ENCODE results near the gene PRPF8. TPM values are rescaled to one million over a fixed set of nuclear protein-coding genes. Genes with fewer than 3 reads are reported as not detected.

PRPF8 gene
- total and polyA plus RNA-seq, 10 of the 15 experiments (the other 5 are each of a cell fraction or from before 2014, with no cell fraction given), result 77.2 to 337 (median 162) TPM

DNA sequence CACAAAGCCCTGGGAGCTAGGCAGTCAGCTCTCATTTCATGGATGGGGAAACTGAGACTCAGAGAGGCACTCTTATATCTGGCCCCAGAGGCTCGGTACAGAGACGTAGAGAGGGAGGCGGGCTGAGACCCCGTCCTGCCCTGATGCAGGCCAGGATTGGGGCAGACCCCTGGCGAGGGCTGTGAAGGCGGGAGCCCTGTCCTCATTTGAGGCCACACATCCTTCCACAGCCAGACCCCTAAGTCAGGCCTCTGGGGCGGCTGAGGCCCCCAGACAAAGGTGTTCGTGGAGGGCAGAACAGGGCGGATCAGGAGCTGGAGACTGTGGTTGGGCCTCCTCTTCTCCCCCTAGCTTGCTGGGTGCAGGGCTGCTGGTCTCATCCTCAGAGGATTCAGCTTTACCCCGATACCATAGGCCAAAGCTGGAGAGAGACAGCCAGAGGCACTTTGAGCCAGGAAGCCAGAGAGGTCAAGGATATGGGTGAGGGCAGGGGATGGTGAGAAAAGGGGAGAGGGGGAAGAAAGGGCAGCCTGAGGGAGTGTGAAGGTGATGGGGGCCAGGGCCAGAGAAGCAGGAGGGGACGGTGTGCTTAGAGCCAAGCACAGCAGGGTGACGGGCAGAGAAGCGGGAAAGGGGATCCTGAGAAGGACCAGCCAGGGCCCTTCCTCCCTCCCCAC, 38.3 kb downstream of the PRPF8 start:
- Histone ChIP-seq H3K9ac (ENCODE audit: control insufficient read depth, insufficient read depth, low read length) (no peak overlapping the region; the same call in 1 of the 2 replicates), H3K4me1 (ENCODE audit: control insufficient read depth, insufficient read depth, low read length) (peaks cover 38% of the 10 kb centered on the region), H3K4me3 (no peak overlapping the region), H3K79me2 (ENCODE audit: control insufficient read depth, insufficient read depth, low read length) (peaks cover 5% of the 10 kb centered on the region), H3K36me3 (ENCODE audit: control insufficient read depth in 2 of 2, insufficient read depth in 2 of 2, low read length in 1 of 2) (peaks cover 2 to 9% of the 10 kb centered on the region in 2 experiments; a peak in 3 of 4 replicates), H4K20me1 (ENCODE audit: control insufficient read depth, insufficient read depth) (no peaks in the 10 kb centered on the region), H3K27me3 (replicated peaks in 1 of 2; ENCODE audit: control insufficient read depth in 2 of 2, insufficient read depth in 2 of 2, low read length in 1 of 2) (no peaks in the 10 kb centered on the region), H3K9me3 (replicated peaks; ENCODE audit: control insufficient read depth, insufficient read depth, low read length) (no peaks in the 10 kb centered on the region), H2AFZ (ENCODE audit: control insufficient read depth, low read depth, low read length) (no peak overlapping the region), H3K4me2 (ENCODE audit: control insufficient read depth, insufficient read depth) (0 out of 2 replicates have a peak overlapping the region, but pooled peaks have one; percentile 98), H3K27ac (ENCODE audit: control insufficient read depth, insufficient read depth) (no peak overlapping the region)
- in situ Hi-C loops (cut with MboI), result no loop called here
- RAD21 ChIA-PET (ENCODE audit: unreplicated experiment), result interaction anchor here (1.1 kb wide), 1 partner anchor 16 kb away, joined by 3 read pairs; no protein-coding TSS in a partner anchor
- BruUV-seq (replicated peaks), result no TSS peak
- 98% methylated on average over 11 of the region's 13 CpGs for WGBS (ENCODE audit: insufficient coverage, insufficient replicate concordance, low lambda C conversion rate, missing lambda C conversion rate)
- POLR2A ChIA-PET, result no interaction called here
- CTCF ChIA-PET, result interaction anchor here (0.7 to 1.7 kb wide), 5 partner anchors 12 to 72 kb away, joined by 3 to 6 read pairs (median 4); no protein-coding TSS in a partner anchor
- no peak for ATAC-seq
- intact Hi-C loops (cut with micrococcal nuclease; ENCODE audit: unreplicated experiment), result loop anchor here (10.0 kb wide), 1 partner anchor 372 kb away; the partner anchor contains the start of genes BHLHA9 and TRARG1
- TF ChIP-seq, protein P1, sequence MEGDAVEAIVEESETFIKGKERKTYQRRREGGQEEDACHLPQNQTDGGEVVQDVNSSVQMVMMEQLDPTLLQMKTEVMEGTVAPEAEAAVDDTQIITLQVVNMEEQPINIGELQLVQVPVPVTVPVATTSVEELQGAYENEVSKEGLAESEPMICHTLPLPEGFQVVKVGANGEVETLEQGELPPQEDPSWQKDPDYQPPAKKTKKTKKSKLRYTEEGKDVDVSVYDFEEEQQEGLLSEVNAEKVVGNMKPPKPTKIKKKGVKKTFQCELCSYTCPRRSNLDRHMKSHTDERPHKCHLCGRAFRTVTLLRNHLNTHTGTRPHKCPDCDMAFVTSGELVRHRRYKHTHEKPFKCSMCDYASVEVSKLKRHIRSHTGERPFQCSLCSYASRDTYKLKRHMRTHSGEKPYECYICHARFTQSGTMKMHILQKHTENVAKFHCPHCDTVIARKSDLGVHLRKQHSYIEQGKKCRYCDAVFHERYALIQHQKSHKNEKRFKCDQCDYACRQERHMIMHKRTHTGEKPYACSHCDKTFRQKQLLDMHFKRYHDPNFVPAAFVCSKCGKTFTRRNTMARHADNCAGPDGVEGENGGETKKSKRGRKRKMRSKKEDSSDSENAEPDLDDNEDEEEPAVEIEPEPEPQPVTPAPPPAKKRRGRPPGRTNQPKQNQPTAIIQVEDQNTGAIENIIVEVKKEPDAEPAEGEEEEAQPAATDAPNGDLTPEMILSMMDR (IDR thresholded peaks at IDR 0.05 in 2 of 3, conservative IDR thresholded peaks at IDR 0.05 in 1 of 3; ENCODE audit: control insufficient read depth in 2 of 3, extremely low read depth in 1 of 3, insufficient read depth in 1 of 3, low read depth in 3 of 3, low read length in 3 of 3), result no peak
- TF ChIP-seq MEF2A (IDR thresholded peaks at IDR 0.05; ENCODE audit: insufficient read depth, low read depth, low read length), result no peak
- TF ChIP-seq, protein P2, sequence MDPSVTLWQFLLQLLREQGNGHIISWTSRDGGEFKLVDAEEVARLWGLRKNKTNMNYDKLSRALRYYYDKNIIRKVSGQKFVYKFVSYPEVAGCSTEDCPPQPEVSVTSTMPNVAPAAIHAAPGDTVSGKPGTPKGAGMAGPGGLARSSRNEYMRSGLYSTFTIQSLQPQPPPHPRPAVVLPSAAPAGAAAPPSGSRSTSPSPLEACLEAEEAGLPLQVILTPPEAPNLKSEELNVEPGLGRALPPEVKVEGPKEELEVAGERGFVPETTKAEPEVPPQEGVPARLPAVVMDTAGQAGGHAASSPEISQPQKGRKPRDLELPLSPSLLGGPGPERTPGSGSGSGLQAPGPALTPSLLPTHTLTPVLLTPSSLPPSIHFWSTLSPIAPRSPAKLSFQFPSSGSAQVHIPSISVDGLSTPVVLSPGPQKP (IDR thresholded peaks at IDR 0.05; ENCODE audit: low read depth, low read length), result no peak
- TF ChIP-seq ZNF217 (IDR thresholded peaks at IDR 0.05), result no peak
- TF ChIP-seq MYC (IDR thresholded peaks at IDR 0.05; ENCODE audit: insufficient read depth, insufficient read length, insufficient replicate concordance, low read length, severe bottlenecking), result no peak
- TF ChIP-seq, protein P3, sequence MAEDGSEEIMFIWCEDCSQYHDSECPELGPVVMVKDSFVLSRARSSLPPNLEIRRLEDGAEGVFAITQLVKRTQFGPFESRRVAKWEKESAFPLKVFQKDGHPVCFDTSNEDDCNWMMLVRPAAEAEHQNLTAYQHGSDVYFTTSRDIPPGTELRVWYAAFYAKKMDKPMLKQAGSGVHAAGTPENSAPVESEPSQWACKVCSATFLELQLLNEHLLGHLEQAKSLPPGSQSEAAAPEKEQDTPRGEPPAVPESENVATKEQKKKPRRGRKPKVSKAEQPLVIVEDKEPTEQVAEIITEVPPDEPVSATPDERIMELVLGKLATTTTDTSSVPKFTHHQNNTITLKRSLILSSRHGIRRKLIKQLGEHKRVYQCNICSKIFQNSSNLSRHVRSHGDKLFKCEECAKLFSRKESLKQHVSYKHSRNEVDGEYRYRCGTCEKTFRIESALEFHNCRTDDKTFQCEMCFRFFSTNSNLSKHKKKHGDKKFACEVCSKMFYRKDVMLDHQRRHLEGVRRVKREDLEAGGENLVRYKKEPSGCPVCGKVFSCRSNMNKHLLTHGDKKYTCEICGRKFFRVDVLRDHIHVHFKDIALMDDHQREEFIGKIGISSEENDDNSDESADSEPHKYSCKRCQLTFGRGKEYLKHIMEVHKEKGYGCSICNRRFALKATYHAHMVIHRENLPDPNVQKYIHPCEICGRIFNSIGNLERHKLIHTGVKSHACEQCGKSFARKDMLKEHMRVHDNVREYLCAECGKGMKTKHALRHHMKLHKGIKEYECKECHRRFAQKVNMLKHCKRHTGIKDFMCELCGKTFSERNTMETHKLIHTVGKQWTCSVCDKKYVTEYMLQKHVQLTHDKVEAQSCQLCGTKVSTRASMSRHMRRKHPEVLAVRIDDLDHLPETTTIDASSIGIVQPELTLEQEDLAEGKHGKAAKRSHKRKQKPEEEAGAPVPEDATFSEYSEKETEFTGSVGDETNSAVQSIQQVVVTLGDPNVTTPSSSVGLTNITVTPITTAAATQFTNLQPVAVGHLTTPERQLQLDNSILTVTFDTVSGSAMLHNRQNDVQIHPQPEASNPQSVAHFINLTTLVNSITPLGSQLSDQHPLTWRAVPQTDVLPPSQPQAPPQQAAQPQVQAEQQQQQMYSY (CRISPR knock-in tag; IDR thresholded peaks at IDR 0.05), result no peak
- no peak for TF ChIP-seq CBX5 (IDR thresholded peaks at IDR 0.05; ENCODE audit: low read depth)
- no peak for TF ChIP-seq RAD21 (IDR thresholded peaks at IDR 0.05; ENCODE audit: insufficient read depth, low read depth, low read length)
- TF ChIP-seq YBX1 (IDR thresholded peaks at IDR 0.05), result no peak
- TF ChIP-seq, protein P4, sequence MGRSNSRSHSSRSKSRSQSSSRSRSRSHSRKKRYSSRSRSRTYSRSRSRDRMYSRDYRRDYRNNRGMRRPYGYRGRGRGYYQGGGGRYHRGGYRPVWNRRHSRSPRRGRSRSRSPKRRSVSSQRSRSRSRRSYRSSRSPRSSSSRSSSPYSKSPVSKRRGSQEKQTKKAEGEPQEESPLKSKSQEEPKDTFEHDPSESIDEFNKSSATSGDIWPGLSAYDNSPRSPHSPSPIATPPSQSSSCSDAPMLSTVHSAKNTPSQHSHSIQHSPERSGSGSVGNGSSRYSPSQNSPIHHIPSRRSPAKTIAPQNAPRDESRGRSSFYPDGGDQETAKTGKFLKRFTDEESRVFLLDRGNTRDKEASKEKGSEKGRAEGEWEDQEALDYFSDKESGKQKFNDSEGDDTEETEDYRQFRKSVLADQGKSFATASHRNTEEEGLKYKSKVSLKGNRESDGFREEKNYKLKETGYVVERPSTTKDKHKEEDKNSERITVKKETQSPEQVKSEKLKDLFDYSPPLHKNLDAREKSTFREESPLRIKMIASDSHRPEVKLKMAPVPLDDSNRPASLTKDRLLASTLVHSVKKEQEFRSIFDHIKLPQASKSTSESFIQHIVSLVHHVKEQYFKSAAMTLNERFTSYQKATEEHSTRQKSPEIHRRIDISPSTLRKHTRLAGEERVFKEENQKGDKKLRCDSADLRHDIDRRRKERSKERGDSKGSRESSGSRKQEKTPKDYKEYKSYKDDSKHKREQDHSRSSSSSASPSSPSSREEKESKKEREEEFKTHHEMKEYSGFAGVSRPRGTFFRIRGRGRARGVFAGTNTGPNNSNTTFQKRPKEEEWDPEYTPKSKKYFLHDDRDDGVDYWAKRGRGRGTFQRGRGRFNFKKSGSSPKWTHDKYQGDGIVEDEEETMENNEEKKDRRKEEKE (IDR thresholded peaks at IDR 0.05), result no peak
- TF ChIP-seq JUNB (IDR thresholded peaks at IDR 0.05), result no peak
- no peak for TF ChIP-seq TAF1 (IDR thresholded peaks at IDR 0.05; ENCODE audit: borderline replicate concordance, low read depth, low read length)
- FAIRE-seq, result no peak
- DNase-seq (ENCODE audit: low read depth, low spot score), result no peak
- SMC1A ChIA-PET (ENCODE audit: uncharacterized antibody, unreplicated experiment), result interaction anchor here (0.9 to 1.3 kb wide), 2 partner anchors 14 to 72 kb away, joined by 3 read pairs; no protein-coding TSS in a partner anchor
